Esophagus squamous epithelium (tissue), 4 donors: ENCODE data around the gene PPP1R37.

Experiments used
- POLR2A ChIP-seq, 4 donors: fragments of 450-650 bp; IDR thresholded peaks; one replicate each; pipeline ENCODE4 v1.6.1; 2017; ENCODE audit warnings: antibody characterized with exemption in 4 of 4, mild to moderate bottlenecking in 4 of 4, moderate library complexity in 3 of 4
- TF ChIP-seq, protein P1 (sequence below), 6 experiments: fragments of 450-650 bp in 4 of 6; fragments of 200-600 bp in 2 of 6; sonication (generic) in 2 of 6; IDR thresholded peaks; one replicate each; pipeline ENCODE4 v1.5.1; 2016 to 2019; ENCODE audit warnings: antibody characterized with exemption in 6 of 6, mild to moderate bottlenecking in 4 of 6, moderate library complexity in 4 of 6

DNA sequence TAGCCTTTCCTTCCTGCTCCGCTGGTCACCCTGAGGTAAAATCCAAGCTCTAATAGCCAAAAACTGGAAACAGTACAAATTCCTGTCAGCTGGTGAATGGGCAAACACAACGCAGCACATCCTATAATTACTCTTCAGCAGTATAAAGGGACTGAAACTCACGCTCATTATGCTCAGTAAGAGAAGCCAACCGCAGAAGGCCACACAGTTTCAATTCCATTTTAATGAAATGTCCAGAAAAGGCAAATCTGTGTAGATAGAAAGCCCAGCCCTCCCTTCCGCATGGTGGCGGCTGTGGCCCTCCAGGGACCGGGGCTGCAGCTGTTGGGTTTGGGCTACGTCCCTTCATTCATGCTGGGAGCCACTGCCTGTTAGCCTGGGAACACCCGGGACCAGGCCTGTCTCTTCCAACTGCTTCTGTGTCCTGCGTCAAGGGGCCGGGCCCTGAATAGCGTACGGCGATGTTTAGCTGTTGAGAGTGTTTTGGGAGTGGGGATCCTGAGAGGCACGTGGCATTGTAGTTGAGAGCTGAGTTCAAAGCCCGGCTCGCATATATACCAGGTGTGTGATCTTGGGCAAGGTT is 44.3 kb downstream of the PPP1R37 start:
- TF ChIP-seq, protein P1, sequence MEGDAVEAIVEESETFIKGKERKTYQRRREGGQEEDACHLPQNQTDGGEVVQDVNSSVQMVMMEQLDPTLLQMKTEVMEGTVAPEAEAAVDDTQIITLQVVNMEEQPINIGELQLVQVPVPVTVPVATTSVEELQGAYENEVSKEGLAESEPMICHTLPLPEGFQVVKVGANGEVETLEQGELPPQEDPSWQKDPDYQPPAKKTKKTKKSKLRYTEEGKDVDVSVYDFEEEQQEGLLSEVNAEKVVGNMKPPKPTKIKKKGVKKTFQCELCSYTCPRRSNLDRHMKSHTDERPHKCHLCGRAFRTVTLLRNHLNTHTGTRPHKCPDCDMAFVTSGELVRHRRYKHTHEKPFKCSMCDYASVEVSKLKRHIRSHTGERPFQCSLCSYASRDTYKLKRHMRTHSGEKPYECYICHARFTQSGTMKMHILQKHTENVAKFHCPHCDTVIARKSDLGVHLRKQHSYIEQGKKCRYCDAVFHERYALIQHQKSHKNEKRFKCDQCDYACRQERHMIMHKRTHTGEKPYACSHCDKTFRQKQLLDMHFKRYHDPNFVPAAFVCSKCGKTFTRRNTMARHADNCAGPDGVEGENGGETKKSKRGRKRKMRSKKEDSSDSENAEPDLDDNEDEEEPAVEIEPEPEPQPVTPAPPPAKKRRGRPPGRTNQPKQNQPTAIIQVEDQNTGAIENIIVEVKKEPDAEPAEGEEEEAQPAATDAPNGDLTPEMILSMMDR (IDR thresholded peaks at IDR 0.05) = no peak
- TF ChIP-seq POLR2A (IDR thresholded peaks at IDR 0.05) = no peak
